GM19395 (cell line): ENCODE data around the gene MEF2C.

Experiments used
- ATAC-seq: cut with Tn5 transposase; IDR thresholded peaks from one replicate; pipeline ENCODE4 v1.9.1; 2021; ENCODE audit warnings: mild to moderate bottlenecking, moderate library complexity; ENCODE audit not compliant: unreplicated experiment

Gene MEF2C

DNA sequence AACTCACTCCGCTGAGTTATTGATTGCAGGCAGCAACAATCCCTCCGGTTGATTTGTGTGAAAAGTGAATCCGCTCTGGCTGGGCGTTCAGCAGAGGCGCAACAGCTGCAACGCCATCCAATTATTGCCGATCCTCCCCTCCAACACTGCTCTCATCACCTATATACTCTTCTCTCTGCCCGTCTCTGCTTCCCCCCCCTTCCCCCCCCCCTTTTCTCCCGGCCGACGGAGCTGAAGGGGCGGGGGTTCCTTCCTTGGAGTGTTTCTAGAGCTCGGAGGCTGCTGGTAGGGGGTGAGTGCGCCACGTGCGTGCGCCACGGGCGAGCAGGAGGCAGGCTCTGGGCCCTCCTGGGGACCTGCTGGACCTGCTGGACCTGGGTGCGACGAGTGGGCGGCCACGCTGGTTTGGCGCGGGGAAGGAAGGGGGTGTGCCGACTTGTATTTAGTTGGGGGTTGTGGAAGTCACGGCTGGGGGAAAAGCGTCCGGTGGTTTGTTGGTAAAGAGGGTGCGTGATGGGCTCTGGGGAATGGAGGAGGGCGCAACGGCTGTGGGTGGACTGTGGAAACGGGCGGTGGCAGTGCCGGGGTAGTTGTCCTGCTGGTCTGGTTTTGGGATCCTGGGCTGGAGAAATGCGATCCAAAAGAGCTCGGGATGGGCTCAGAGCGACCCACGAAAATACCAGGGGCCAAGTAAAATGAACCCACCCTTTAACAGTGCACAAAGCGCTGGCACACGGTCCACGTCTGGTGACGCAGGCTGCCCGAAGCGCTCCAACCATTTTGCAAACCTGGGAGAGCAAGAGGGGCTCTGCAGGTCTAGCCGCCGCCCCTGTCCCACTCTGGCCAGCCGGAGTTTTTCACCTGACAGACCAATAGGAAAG is 6.4 kb upstream of the MEF2C start:
- peak; percentile 35 for ATAC-seq

DNA sequence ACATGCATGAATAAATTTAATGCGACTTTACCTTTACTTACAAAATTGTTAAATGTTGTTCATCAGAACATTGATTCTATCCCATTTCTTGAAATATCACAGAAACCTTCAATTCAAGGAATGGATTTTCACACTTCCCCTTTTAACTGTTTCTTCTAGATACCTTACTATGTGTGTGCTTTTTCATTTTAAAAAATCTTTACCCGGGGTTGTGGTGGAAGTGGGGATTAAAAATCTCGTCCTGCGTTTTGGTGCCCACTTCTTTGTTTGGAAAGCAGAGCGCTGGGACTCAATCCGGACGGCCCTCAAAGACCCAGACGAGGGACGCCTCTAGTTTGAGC is 5.8 kb upstream of the MEF2C start:
- peak; percentile 11 for ATAC-seq

DNA sequence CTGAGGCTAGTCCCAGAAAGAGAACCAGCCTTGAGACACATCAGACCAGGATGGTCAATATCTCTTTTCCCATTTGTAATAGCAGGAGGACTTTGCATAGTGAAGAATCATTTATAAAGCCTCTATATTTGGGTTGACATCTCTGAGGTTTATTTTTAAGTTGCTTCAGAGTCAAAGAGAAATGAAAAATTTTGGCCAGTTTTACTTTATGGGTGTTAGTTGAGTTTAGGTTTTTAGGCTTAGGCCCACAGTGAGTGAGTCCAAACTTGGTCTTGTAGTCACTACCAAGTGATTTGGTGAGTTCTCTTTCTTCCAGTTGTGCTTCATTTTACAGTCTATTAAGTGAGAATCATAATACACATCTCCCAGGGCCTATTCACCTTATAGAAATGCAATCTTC is 5.3 kb upstream of the MEF2C start:
- ATAC-seq: no peak

DNA sequence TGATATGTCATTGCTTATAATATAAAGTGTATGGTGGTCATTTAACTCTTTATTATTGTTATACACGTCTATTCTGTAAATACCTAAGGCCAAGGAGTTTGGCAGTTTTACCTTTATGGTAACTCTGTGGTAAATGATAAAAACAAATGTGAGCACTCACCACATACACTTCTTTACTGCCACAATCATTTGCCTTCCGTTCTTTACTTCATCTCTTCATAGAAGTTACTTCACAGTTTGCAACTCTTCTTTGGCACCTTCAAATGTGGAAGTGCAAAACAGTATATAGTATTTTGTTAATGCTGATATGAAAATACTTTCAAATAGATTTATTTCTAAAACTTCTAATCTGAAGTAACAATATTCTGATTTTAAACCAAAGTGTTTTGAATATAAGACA is 4.4 kb upstream of the MEF2C start:
- no peak for ATAC-seq

DNA sequence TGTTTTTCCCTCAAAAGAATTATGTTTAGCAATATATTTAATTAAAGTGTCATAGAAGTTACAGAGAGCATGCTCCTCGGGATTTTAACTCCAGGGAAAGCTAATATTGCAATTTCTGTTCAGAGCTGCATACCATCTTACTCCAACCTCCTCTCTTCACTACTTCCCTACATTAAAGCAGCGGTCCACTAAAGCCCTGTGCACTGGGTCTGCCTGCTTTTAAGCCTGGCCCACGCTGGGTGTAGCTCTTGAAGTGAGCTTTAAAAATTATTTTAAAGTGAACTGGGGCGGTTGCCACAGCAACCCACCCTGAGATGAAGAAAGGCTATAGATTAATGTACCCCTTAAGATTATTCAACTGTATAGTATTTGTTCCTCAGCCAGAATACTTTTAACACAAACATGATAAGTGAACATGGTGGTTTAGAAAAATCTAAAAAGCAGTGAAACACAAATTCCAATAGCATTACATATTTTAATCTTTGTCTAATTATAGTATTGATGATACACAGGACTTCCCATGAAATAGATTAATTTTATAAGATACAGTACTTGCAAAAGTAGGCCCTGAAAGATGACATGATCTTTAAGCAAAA is 3.9 kb upstream of the MEF2C start:
- ATAC-seq: no peak

DNA sequence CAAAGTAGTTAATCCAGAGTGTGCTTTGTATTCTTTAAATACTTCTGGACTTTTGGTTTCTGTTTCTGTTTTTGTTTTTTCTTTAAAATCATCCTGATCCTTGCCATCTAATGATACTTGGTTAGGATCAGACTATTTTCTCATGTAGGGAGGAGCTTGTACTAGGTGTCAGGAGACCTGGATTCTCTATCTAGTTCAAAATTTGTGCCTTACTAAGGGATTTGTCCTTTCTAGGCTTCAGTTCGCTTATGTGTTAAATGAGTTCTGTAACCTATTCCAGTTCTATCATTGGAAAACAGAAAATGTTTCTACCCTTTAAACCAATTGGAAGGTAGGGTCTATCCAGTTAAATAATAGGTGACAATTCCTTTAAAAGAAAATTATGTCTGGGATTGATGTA is 3.3 kb upstream of the MEF2C start:
- no peak for ATAC-seq

DNA sequence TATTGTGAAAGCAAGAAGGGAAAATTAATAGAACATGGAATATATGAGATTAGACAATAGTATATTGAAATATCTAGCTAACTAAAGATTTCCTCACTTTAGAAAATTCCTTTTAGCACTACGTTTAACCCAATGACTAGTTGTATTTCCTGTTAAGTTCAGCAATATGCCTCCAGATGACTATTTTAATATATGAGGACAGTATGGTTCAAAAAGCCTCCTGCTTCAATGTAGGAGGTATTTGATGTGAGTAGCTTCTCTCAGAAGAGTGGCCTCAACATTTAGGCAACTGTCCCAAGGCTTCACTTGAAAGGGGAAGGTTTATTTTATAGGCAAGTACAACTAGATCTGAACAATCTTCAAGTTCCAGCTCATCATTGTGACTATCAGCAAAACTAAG is 2.0 kb upstream of the MEF2C start:
- ATAC-seq: no peak

DNA sequence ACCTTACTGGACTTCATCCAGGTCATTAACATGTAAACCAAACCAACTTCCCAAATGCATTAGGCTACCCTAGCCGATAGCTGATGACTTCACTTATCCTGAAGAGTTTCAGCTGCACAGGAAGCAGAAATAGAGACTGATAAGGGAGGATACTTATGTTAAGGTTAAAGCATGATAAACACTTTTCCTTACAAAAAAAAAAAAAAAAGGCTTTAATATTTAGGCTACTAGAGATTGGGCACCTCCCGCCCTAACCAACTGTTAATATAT is 1.6 kb upstream of the MEF2C start:
- ATAC-seq: no peak

DNA sequence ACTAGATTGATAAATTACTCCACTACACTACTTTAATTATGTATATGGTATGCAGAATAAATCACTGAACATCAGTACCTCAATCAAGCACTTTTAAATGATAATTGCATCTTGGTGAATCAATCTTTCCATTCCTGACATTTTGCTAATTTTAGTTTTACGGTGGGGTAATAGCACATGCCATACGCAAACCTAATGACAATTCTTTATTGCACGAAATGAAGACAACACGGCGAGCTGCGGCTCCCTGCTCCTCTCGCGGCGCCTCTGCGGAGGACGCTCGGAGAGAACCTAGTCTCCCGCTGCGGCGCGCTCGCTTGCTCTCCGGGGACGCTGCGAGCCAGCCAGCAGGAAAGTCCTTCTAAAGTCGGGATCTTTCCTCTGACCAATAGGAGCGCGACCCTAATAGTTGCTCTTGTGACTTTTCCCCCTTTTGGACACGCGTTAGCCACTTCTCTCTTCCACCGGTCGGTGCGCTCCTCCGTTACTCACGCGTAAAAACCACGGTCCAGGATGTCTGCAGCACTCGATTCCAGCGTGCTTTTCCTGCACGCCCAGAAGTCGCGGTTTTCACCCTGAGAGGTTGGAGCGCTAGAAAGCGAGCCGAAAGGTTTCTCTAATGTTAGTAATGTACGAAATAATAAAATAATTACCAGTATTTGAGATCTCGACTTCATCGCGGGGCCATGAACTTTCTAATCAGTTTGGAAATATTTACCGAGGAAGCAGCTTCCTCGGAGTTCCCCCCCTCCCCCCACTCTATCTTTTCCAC is 1.0 kb upstream of the MEF2C start:
- ATAC-seq: peak; percentile 14

DNA sequence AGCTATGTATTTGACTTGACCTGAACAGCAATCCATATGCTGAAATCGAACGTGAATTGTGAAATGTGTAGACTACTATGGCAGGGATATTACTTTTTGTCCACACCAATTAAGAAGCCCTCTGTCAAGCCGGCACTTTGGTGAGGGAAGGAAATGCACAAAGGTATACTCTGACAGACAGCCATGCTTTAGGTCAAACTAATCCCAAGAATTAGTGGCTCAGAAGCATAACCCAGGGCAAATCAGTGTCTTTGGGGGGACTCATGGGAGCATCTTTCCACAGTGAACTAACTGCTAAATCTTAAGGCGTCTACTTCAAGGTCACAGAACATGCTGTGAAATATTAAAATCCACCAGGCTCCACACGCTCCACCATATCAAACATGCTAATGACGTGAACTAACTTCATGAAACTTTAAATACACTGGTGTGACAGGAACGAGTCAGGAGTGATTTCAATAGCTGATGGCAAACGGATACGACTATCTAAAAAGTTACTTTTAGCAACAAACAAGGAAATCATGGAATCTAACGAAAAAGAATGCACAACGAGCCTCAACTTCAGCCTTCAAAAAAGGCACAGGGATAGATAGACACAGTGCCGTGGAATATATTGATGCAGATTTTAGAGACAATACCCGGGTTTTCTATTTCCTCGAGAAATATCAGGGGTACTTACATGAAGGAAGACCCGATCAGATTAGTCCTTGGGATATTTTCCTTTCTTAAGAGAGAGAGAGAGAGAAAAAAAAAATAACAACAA is 527 bp downstream of the MEF2C start:
- ATAC-seq: no peak

DNA sequence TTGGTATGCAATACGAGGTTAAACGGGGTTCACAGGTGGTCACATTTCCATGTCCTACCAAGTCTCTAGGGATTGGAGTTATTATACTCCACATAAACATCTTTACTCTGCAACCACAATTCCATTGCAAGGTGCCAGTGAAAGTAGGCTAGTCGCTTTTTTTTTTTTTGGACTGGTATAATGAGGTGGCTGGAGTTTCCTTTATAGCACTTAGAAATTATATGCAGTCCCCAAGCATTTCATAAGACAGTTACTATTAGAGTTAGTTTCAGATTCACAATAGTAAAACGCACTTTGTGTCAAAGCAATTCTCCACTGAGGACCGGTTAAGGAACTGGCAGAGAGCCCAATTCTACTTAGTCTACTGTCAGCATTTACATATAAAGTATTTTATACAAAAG is 1.4 kb downstream of the MEF2C start:
- ATAC-seq: peak; percentile 24

DNA sequence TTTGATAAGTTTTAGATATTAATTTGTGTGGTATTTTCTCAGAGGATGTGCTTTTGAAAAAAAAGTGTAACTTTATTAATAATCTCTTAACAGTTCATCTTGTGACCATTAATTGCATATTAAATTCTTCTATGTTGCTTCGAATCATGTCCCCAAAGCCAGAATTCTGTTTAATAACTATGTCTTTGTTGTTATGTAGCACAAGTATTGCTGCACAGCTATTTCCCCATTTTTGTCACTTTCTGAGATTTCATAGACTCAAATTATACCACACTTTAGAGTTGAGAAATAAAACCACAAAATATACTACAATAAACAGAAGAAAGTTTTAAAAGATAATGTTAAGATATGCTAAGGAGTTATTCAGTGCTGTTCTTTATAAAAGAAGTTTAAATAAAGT is 2.8 kb downstream of the MEF2C start:
- no peak for ATAC-seq

DNA sequence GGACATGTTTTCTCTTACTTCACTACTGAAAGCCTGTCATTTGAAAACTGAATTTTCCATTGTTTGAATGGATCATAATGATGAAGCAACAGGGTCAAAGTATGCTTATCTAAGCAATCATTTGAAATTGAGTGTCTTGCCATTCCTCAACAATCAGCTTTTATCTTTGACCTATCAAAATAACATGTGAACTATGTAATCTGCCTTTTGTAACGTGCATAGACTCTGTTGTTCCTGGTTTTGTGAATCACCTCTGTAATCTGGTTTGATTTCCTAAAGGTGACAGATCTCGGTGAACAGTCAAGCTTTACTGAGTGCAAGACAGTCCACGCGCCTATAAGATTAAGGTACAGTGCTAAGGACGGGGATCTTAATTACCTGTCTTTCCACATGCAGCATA is 3.3 kb downstream of the MEF2C start:
- no peak for ATAC-seq

DNA sequence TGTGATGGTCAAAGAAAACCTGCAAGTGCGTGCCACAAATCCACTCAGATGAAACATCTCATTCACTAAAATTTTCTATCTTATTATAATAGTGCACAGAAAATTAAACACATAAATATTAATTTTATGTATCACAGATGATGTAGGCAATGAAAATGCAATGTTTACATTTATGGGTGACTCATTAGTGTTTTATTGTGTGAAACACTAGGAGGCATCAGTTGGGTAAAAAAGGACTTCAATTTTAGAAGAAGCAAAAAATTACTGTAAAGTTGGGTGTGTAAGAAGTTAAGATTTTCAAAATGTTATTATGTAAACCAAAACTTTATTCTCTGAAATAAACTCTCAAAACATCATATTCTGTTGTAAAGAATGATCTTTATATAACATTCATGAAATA is 4.0 kb downstream of the MEF2C start:
- ATAC-seq: no peak

DNA sequence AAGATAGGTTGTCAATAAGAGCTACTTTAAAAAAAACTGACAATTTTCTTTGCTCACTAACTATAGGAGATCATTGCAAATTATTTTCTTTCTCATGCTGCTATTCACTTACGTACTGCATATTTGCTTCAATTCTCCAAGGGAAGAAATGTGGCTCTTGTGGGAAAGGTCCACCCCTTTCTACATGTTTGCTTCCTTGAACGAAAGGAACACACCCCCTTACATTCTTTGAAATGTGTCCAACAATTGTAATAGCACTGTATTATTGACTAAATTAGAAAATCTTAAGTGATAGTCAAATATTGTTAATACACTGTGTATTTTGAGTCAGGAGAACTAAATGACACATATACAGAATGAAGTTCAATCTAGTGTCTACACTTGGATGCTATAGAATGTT is 5.2 kb downstream of the MEF2C start:
- ATAC-seq: no peak

DNA sequence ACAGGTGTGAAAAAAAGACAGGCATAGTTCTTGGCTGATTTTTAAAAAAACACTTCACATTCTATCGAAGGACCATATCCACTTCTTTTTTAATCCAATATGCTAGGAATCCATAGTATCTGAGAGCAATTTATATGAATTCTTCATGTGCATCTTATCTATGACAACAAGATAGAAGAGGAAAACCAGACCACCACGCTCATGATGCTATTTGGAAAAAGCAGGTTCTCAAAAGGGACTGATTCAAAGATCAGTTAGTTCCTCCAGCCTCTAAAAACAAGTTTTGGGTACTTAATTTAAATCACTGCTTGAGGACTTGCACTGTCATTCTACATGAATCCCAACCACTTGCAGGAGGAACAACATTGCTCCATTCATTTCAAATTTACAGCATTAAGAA is 6.3 kb downstream of the MEF2C start:
- no peak for ATAC-seq

DNA sequence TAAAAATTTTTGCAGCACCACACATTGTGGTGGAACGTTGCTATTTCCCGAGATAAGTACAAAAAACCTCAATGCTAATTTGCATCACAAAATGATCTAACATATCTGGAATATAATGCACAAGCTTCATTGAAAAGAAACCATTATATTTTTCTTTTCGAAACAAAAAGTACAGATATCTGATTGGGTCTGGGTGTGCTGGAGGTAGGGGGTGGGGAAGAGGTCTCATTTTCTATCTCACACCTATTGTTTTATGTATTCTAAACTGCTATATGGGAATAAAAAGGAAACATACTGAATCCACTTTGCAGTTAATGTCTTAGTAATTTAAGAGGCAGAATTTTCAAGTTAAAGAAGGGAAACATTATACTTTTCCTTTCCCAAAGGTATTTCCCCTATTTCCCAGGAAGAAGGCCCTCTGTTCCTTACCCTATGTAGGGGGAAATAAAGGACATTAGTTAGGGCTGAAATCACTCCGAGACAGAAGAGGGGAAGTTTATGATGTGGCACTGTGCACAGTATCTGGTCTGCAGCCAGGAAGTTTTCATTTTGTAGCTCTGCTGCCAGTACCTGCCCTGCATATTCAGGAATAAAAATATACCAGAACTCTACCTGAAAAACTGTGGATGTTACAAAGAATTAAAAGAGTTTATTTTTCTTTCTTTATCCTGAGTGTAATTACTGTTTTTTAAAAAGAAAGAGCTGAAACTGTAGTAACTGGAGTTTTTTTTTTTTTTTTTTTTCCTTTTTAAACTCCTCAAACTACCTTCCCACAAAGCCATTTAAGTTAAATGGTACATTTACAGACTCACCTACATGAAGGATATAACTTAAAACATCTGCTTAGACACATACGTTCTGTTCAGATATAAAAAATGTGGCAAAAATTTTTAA is 7.4 kb downstream of the MEF2C start:
- ATAC-seq: peak; percentile 49

DNA sequence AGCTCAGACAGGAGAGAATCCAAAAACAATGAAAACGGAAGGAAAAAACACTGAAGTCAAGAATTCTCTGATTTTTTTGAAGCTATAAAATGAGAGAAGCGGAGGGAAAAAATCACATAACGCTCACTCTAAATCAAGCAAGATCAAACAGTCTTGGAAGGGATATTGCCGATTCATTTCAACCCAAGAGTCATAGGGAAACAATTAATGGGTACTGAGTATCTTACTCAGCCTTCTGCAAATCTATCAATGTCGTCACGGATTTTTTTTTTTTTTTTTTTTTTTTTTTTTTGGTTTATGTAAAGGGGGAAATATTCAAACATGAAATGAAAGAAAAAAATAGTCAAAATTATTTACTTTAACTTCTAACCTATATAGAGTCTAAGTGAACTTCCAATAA is 9.5 kb downstream of the MEF2C start:
- ATAC-seq: no peak

DNA sequence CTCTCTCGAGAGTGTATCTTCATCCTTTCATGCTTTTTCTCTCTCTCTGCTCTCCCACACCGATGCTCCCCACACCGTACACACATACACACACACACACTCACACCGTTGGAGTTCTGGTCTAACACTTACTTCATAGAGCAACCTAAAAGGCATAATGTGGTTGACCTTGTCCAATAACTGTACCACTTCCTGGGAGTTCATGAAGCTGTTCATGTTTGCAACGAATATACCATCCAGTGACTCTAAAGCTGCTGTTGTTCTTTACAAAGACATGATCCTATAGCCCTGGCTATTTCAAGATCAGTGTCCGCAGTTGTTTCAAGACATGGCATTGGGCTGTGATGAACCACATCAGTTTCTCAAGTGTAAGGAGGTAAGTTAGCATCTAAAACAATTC is 10.0 kb downstream of the MEF2C start:
- no peak for ATAC-seq

DNA sequence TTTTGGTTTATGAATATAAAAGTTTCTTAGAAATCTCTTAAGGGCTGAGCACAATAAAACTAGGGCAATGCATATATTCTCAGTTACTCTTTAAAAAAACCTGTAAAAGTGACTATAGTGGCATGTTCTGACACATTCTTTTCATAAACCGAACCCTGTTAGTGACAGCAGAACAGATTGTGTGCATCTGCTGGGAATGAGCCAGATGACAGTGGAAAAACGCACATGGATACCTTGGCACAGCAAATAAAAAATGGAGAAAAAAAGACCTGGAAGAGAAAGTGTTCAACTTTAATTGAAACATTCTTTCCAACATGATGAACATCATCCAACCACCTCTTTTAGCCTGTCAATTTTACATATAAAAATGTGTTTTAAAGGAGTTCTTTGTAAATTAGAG is 12.7 kb downstream of the MEF2C start:
- ATAC-seq: no peak
